Muscle layer of duodenum (tissue), 2 donors: ENCODE data around the gene RCBTB2.
A peak's percentile ranks its signal among the peaks of the same experiment; 100 is the strongest.

Source experiments
- H3K27ac ChIP-seq: one replicate; pipeline ENCODE4 v1.7.0; 2013; ENCODE audit warnings: mild to moderate bottlenecking, low read length
- H3K27me3 ChIP-seq: one replicate; pipeline ENCODE4 v1.7.0; 2013; ENCODE audit warnings: low read depth, mild to moderate bottlenecking, control low read depth, low read length
- H3K36me3 ChIP-seq, 2 donors: one replicate each; pipeline ENCODE4 v1.7.0; 2013; ENCODE audit warnings: low read length in 2 of 2, control low read depth in 1 of 2, mild to moderate bottlenecking in 1 of 2; ENCODE audit not compliant: insufficient read depth in 2 of 2, control insufficient read depth in 1 of 2
- H3K4me1 ChIP-seq, 2 donors: one replicate each; pipeline ENCODE4 v1.7.0; 2013; ENCODE audit warnings: low read length in 2 of 2, mild to moderate bottlenecking in 2 of 2, control low read depth in 1 of 2, moderate library complexity in 1 of 2; ENCODE audit not compliant: insufficient read depth in 2 of 2, control insufficient read depth in 1 of 2
- H3K4me3 ChIP-seq, 2 donors: one replicate each; pipeline ENCODE4 v1.7.0; 2013; ENCODE audit warnings: low read length in 2 of 2, low read depth in 1 of 2, mild to moderate bottlenecking in 1 of 2
- H3K9me3 ChIP-seq, 2 donors: one replicate each; pipeline ENCODE4 v1.7.0; 2013; ENCODE audit warnings: low read length in 2 of 2, control low read depth in 1 of 2, mild to moderate bottlenecking in 1 of 2; ENCODE audit not compliant: control insufficient read depth in 1 of 2
- donor health status: healthy.

Gene RCBTB2

DNA sequence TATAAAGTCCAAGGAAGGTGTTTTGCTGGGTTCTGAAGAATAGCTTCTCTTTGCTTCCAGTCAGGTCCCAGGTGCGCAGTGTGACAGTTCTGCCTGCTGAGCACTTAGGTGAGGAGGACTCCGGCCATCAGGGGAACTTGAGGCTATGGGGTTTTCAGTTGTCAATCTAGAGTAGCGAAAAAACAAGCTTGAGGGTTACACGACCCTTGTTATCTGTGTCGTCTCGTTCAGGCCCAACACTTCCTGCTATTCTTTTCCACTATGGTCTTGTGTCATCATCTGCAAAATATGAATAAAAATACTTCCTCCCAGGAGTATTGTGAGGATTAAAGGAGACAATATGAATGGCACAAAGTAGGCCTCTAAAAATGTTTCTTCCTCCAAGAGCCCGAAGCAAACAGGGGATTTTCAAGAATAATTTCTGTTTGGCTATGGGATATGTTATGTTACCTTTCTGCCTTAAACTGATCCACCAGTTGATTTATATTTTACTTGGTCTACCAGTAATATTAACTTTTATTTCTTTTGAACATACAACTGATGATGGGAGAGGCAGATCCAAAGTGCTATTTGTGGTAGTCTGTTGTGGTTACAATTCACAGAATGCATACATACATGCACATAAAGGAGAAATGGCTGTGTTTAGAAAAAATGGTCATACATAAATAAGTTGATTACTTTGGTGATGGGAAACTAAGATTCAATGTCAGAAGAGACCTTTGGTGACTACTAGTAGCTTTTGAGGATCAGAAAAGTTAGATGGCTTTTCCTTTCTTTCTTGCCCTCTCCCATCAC, 40.5 kb upstream of the RCBTB2 start:
- peaks cover 2 to 11% of the 10 kb centered on the region in 2 donors for H3K4me1 ChIP-seq
- peak overlapping the region; percentile 25 for H3K27ac ChIP-seq
- no peak overlapping the region for H3K4me3 ChIP-seq

DNA sequence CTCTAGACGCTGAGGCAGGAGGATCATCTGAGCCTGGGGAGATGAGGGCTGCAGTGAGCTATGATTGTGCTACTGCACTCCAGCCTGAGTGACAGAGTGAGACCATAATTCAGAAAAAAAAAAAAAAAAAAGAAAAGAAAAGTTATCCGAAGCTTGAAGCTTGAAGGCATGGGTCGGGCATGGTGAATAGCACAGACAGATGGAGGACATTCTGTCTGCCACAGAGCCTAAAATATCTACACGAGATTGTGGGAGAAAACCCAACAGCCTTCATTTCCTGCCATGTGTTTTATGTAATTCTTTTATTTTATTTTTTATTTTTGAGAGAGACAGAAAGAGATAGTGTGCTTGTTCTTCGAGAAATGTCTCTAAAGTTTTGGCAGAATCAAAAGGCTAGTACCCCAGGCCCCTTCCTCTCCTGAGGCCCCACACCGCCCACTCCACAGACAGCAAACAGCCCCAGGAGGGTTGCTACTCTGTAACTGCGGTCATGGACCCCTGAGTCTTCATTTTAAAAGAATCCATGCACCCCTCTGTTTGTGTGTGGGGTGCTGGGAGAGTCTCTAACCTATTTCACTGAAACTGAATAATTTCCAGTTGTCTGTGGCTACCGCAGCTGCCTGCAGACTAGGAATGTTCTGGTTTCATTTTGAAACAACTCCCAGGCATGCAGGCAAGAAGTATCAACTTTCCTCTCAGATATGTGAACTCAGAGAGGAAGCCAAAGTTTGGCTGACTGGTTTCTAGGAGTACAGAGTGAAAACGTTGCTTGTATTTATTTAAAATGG, 38.4 kb upstream of the RCBTB2 start:
- Histone ChIP-seq H3K4me1 (peaks cover 3 to 20% of the 10 kb centered on the region in 2 donors), H3K36me3 (no peaks in the 10 kb centered on the region), H3K27me3 (no peaks in the 10 kb centered on the region), H3K4me3 (peak overlapping the region in 1 of 2 donors; percentile 51), H3K9me3 (no peaks in the 10 kb centered on the region), H3K27ac (peak overlapping the region; percentile 76)

More for the DNA sequence above, 40.5 kb upstream of the RCBTB2 start:
- no peaks in the 10 kb centered on the region for H3K27me3 ChIP-seq
- H3K9me3 ChIP-seq = no peaks in the 10 kb centered on the region
- no peaks in the 10 kb centered on the region for H3K36me3 ChIP-seq

GRCh38 chr13:48570216-48570828, 37.4 kb upstream of the RCBTB2 start:
- Histone ChIP-seq H3K4me1 (peaks cover 3 to 20% of the 10 kb centered on the region in 2 donors), H3K27ac (peak overlapping the region; percentile 24), H3K4me3 (no peak overlapping the region), H3K36me3 (no peaks in the 10 kb centered on the region), H3K27me3 (no peaks in the 10 kb centered on the region), H3K9me3 (no peaks in the 10 kb centered on the region)

DNA sequence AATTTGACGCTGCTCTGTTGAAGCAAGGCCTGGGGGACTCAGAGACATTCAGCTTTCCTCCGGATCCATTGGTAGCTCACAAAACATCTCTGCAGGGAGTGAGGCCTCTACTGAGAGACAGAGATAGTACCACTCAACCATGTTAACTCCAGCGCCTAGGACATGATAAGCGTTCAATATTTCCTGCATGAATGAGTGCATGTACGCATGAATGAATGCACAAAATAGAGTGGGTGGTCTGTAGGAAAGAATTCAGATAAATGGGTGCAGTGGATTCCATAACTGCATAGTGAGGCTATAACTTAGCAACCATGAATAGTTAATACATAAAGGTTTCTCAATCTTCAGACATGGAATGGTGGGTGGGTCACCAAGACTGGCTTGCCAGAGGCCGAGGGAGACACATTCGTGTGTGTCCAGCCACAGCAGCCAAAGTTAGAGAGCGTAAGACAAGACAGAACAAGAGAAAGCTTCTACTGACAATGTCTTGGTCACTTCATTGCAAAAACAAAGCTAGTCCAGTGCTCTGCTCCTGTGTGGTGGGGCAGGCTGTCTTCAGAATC, 36.3 kb upstream of the RCBTB2 start:
- Histone ChIP-seq H3K27ac (no peak overlapping the region), H3K4me1 (peaks cover 3 to 20% of the 10 kb centered on the region in 2 donors), H3K9me3 (no peaks in the 10 kb centered on the region), H3K4me3 (no peak overlapping the region), H3K27me3 (no peaks in the 10 kb centered on the region), H3K36me3 (no peaks in the 10 kb centered on the region)

- Histone ChIP-seq H3K9me3 (no peaks in the 10 kb centered on the region), H3K27me3 (no peaks in the 10 kb centered on the region), H3K36me3 (no peaks in the 10 kb centered on the region), H3K27ac (peak overlapping the region; percentile 53), H3K4me3 (no peak overlapping the region), H3K4me1 (peaks cover 3 to 20% of the 10 kb centered on the region in 2 donors)
Observed at GRCh38 chr13:48568370-48569103, 35.7 kb upstream of the RCBTB2 start.

- Histone ChIP-seq H3K36me3 (no peaks in the 10 kb centered on the region), H3K9me3 (no peaks in the 10 kb centered on the region), H3K4me1 (peaks cover 3 to 20% of the 10 kb centered on the region in 2 donors), H3K27me3 (no peaks in the 10 kb centered on the region), H3K4me3 (no peak overlapping the region), H3K27ac (peak overlapping the region; percentile 53)
Observed at GRCh38 chr13:48567515-48568369, 34.9 kb upstream of the RCBTB2 start.

DNA sequence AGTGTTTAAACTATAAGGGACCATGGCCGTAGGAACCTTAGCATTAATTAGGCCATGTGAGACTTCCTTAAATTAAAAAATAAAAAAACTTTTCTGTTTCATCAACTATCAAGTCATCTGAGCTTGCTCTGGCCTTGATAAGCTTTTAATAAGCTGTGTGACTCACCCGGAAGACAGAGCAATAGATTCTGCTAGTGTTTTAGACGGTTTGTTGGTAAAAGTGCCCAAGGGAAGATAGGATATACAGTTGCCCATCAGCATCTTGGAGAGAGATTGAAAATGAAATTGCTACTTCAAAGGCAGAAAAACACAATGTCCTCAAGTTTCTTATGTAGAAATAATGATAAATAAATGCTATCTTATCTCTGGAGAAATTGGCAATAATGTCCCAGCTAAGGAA, 31.2 kb upstream of the RCBTB2 start:
- H3K4me1 ChIP-seq = peaks cover 3 to 11% of the 10 kb centered on the region in 2 donors
- no peak overlapping the region for H3K4me3 ChIP-seq
- H3K9me3 ChIP-seq = no peaks in the 10 kb centered on the region
- no peaks in the 10 kb centered on the region for H3K27me3 ChIP-seq
- no peak overlapping the region for H3K27ac ChIP-seq
- H3K36me3 ChIP-seq = no peaks in the 10 kb centered on the region

DNA sequence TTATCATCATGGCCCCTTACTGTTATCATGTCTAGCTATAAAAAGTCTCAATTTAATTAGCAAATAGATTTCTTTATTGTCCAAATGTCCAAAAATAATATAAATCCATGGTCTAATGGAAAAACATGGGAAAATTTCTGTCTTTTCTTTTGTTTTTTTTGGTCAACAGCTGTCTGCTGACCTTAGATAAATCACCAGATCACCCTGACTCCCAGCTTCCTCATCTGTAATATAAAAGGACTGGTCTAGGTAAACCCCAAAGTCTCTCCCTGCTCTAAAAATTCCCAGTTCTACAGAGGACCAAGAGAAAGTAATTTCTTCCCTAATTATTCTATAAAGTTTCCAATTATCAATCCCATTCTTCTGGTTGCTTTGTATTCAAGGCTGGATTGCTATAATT, 30.7 kb upstream of the RCBTB2 start:
- peaks cover 3 to 11% of the 10 kb centered on the region in 2 donors for H3K4me1 ChIP-seq
- H3K9me3 ChIP-seq = no peaks in the 10 kb centered on the region
- H3K4me3 ChIP-seq = no peak overlapping the region
- H3K27me3 ChIP-seq = no peaks in the 10 kb centered on the region
- no peaks in the 10 kb centered on the region for H3K36me3 ChIP-seq
- H3K27ac ChIP-seq = no peak overlapping the region

- Histone ChIP-seq H3K4me3 (no peak overlapping the region), H3K27ac (no peak overlapping the region), H3K4me1 (peaks cover 0 to 4% of the 10 kb centered on the region in 2 donors), H3K27me3 (no peaks in the 10 kb centered on the region), H3K9me3 (no peaks in the 10 kb centered on the region), H3K36me3 (no peaks in the 10 kb centered on the region)
Observed at GRCh38 chr13:48562296-48563066, 29.6 kb upstream of the RCBTB2 start.
